ENCODE results near the gene CEP131.

The CEP131 gene

DNA sequence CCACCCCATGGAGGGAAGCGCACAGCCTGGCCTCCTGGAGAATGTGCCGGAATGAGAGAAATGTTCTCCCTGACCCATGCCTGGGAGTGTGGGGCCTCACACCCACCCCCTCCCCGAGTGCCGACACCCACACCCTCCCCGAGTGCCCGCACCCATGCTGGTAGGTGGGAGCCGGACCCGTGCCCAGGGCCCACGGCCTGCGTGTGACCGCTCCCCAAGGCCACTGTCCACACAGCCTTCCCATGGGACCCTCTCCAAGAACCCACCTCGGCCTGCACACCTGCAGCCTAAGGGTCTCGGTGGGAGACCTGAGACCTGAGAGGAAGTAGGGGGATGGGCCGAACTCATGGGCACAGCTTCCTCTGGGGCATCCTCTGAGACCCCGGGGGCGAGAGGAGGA lies 60.8 kb downstream of the CEP131 start:
- Histone ChIP-seq H3K79me1 (replicated peaks; ENCODE audit: low read length, poor library complexity, severe bottlenecking) (no peaks in the 10 kb centered on the region), H3K14ac (ENCODE audit: low read length in 2 of 2) (no peak overlapping the region), H2BK120ac (ENCODE audit: low read depth, low read length) (no peak overlapping the region), H3K4me2 (ENCODE audit: low read length, poor library complexity, severe bottlenecking) (no peak overlapping the region), H4K8ac (ENCODE audit: low read length) (no peak overlapping the region), H3K4ac (ENCODE audit: low read depth in 1 of 2, low read length in 2 of 2) (no peak overlapping the region), H3K18ac (ENCODE audit: low read depth in 1 of 2, low read length in 2 of 2) (no peak overlapping the region), H4K91ac (ENCODE audit: low read length) (no peak overlapping the region), H2BK12ac (ENCODE audit: low read length in 2 of 2) (no peak overlapping the region), H2AK5ac (ENCODE audit: low read length, severe bottlenecking) (no peak overlapping the region), H3K9me3 (ENCODE audit: control insufficient read depth, low read length) (no peaks in the 10 kb centered on the region), H3K4me1 (ENCODE audit: control insufficient read depth, insufficient read depth, low read depth, low read length) (peaks cover 8% of the 10 kb centered on the region), H2AFZ (ENCODE audit: low read depth, low read length) (no peak overlapping the region), H3K27me3 (ENCODE audit: control insufficient read depth in 1 of 2, insufficient read depth in 1 of 2, low read length in 2 of 2) (peaks cover 34 to 67% of the 10 kb centered on the region in 2 experiments), H3K9ac (ENCODE audit: low read length) (no peak overlapping the region), H2BK15ac (ENCODE audit: low read depth, poor library complexity, severe bottlenecking) (no peak overlapping the region), H3K4me3 (ENCODE audit: insufficient read depth in 1 of 2, low read depth in 1 of 2, low read length in 2 of 2) (no peak overlapping the region), H3K27ac (ENCODE audit: low read length, poor library complexity, severe bottlenecking) (no peak overlapping the region), H3K23ac (ENCODE audit: low read length in 2 of 2) (no peak overlapping the region), H2BK5ac (ENCODE audit: low read depth, low read length, poor library complexity, severe bottlenecking) (no peak overlapping the region), H3K36me3 (ENCODE audit: control insufficient read depth in 1 of 2, insufficient read depth in 2 of 2, low read depth in 1 of 2, low read length in 2 of 2) (no peaks in the 10 kb centered on the region)
- WGBS: 87% methylated on average over 15 of the region's 16 CpGs
- no peak for DNase-seq

DNA sequence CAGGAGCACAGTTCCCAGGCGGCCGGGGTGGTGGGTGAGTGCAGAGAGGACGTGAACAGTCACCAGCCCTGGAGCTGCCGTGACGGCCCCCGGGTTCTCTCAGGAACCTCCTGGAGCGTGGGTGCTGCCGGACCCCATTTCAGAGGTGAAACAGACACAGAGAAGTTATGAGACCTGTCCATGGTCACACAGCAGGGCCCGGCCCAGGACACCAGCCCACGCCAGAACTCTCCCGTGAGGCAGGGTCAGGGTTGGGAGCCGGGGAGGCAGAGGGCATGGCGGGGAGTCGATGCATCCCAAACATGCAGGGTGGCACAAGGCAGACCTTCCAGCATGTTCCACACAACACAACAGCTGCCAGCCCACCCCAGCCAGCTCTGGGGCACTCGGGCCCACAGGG lies 61.2 kb downstream of the CEP131 start:
- no peak overlapping the region for H2BK120ac ChIP-seq (ENCODE audit: low read depth, low read length)
- H3K27ac ChIP-seq (ENCODE audit: low read length, poor library complexity, severe bottlenecking): no peak overlapping the region
- H3K14ac ChIP-seq (ENCODE audit: low read length in 2 of 2): no peak overlapping the region
- H3K23ac ChIP-seq (ENCODE audit: low read length in 2 of 2): no peak overlapping the region
- no peak overlapping the region for H4K91ac ChIP-seq (ENCODE audit: low read length)
- H3K36me3 ChIP-seq (ENCODE audit: control insufficient read depth in 1 of 2, insufficient read depth in 2 of 2, low read depth in 1 of 2, low read length in 2 of 2): no peaks in the 10 kb centered on the region
- H2BK12ac ChIP-seq (ENCODE audit: low read length in 2 of 2): no peak overlapping the region
- no peak overlapping the region for H3K9ac ChIP-seq (ENCODE audit: low read length)
- H3K4me2 ChIP-seq (ENCODE audit: low read length, poor library complexity, severe bottlenecking): no peak overlapping the region
- WGBS: 91% methylated on average over 15 of the region's 15 CpGs
- H2BK5ac ChIP-seq (ENCODE audit: low read depth, low read length, poor library complexity, severe bottlenecking): no peak overlapping the region
- no peak overlapping the region for H2AFZ ChIP-seq (ENCODE audit: low read depth, low read length)
- H3K18ac ChIP-seq (ENCODE audit: low read depth in 1 of 2, low read length in 2 of 2): no peak overlapping the region
- H3K9me3 ChIP-seq (ENCODE audit: control insufficient read depth, low read length): no peaks in the 10 kb centered on the region
- H3K4me1 ChIP-seq (ENCODE audit: control insufficient read depth, insufficient read depth, low read depth, low read length): peaks cover 8% of the 10 kb centered on the region
- no peak overlapping the region for H2AK5ac ChIP-seq (ENCODE audit: low read length, severe bottlenecking)
- H3K4ac ChIP-seq (ENCODE audit: low read depth in 1 of 2, low read length in 2 of 2): no peak overlapping the region
- H4K8ac ChIP-seq (ENCODE audit: low read length): no peak overlapping the region
- H3K79me1 ChIP-seq (replicated peaks; ENCODE audit: low read length, poor library complexity, severe bottlenecking): no peaks in the 10 kb centered on the region
- H3K27me3 ChIP-seq (ENCODE audit: control insufficient read depth in 1 of 2, insufficient read depth in 1 of 2, low read length in 2 of 2): peaks cover 30 to 63% of the 10 kb centered on the region in 2 experiments
- H3K4me3 ChIP-seq (ENCODE audit: insufficient read depth in 1 of 2, low read depth in 1 of 2, low read length in 2 of 2): no peak overlapping the region
- no peak overlapping the region for H2BK15ac ChIP-seq (ENCODE audit: low read depth, poor library complexity, severe bottlenecking)
- DNase-seq: no peak

GRCh38 chr17:81160747-81161453 lies 61.9 kb downstream of the CEP131 start:
- Histone ChIP-seq H4K91ac (ENCODE audit: low read length) (no peak overlapping the region), H3K23ac (ENCODE audit: low read length in 2 of 2) (no peak overlapping the region), H3K79me1 (replicated peaks; ENCODE audit: low read length, poor library complexity, severe bottlenecking) (no peaks in the 10 kb centered on the region), H4K8ac (ENCODE audit: low read length) (no peak overlapping the region), H3K4ac (ENCODE audit: low read depth in 1 of 2, low read length in 2 of 2) (peak overlapping the region in 1 of 2 experiments; percentile 64), H2AFZ (ENCODE audit: low read depth, low read length) (no peak overlapping the region), H3K18ac (ENCODE audit: low read depth in 1 of 2, low read length in 2 of 2) (no peak overlapping the region), H3K36me3 (ENCODE audit: control insufficient read depth in 1 of 2, insufficient read depth in 2 of 2, low read depth in 1 of 2, low read length in 2 of 2) (no peaks in the 10 kb centered on the region), H3K9ac (ENCODE audit: low read length) (no peak overlapping the region), H3K27ac (ENCODE audit: low read length, poor library complexity, severe bottlenecking) (no peak overlapping the region), H2BK12ac (ENCODE audit: low read length in 2 of 2) (no peak overlapping the region), H2BK15ac (ENCODE audit: low read depth, poor library complexity, severe bottlenecking) (no peak overlapping the region), H3K4me2 (ENCODE audit: low read length, poor library complexity, severe bottlenecking) (no peak overlapping the region), H3K4me3 (ENCODE audit: insufficient read depth in 1 of 2, low read depth in 1 of 2, low read length in 2 of 2) (no peak overlapping the region), H3K14ac (ENCODE audit: low read length in 2 of 2) (no peak overlapping the region), H2BK5ac (ENCODE audit: low read depth, low read length, poor library complexity, severe bottlenecking) (no peak overlapping the region), H2AK5ac (ENCODE audit: low read length, severe bottlenecking) (no peak overlapping the region), H3K4me1 (ENCODE audit: control insufficient read depth, insufficient read depth, low read depth, low read length) (peaks cover 7% of the 10 kb centered on the region), H3K27me3 (ENCODE audit: control insufficient read depth in 1 of 2, insufficient read depth in 1 of 2, low read length in 2 of 2) (peaks cover 28 to 61% of the 10 kb centered on the region in 2 experiments), H3K9me3 (ENCODE audit: control insufficient read depth, low read length) (no peaks in the 10 kb centered on the region), H2BK120ac (ENCODE audit: low read depth, low read length) (no peak overlapping the region)
- DNase-seq: no peak
- 87% methylated on average over 32 of the region's 32 CpGs for WGBS

GRCh38 chr17:81160306-81160705 lies 62.5 kb downstream of the CEP131 start:
- Histone ChIP-seq H2BK120ac (ENCODE audit: low read depth, low read length) (no peak overlapping the region), H2AFZ (ENCODE audit: low read depth, low read length) (no peak overlapping the region), H2BK12ac (ENCODE audit: low read length in 2 of 2) (no peak overlapping the region), H3K27me3 (ENCODE audit: control insufficient read depth in 1 of 2, insufficient read depth in 1 of 2, low read length in 2 of 2) (peaks cover 25 to 57% of the 10 kb centered on the region in 2 experiments), H3K18ac (ENCODE audit: low read depth in 1 of 2, low read length in 2 of 2) (no peak overlapping the region), H3K36me3 (ENCODE audit: control insufficient read depth in 1 of 2, insufficient read depth in 2 of 2, low read depth in 1 of 2, low read length in 2 of 2) (no peaks in the 10 kb centered on the region), H3K4ac (ENCODE audit: low read depth in 1 of 2, low read length in 2 of 2) (no peak overlapping the region), H4K8ac (ENCODE audit: low read length) (no peak overlapping the region), H3K14ac (ENCODE audit: low read length in 2 of 2) (no peak overlapping the region), H3K4me3 (ENCODE audit: insufficient read depth in 1 of 2, low read depth in 1 of 2, low read length in 2 of 2) (no peak overlapping the region), H2AK5ac (ENCODE audit: low read length, severe bottlenecking) (no peak overlapping the region), H3K79me1 (replicated peaks; ENCODE audit: low read length, poor library complexity, severe bottlenecking) (no peaks in the 10 kb centered on the region), H2BK5ac (ENCODE audit: low read depth, low read length, poor library complexity, severe bottlenecking) (no peak overlapping the region), H3K9me3 (ENCODE audit: control insufficient read depth, low read length) (no peaks in the 10 kb centered on the region), H3K4me1 (ENCODE audit: control insufficient read depth, insufficient read depth, low read depth, low read length) (peaks cover 3% of the 10 kb centered on the region), H2BK15ac (ENCODE audit: low read depth, poor library complexity, severe bottlenecking) (peak overlapping the region; percentile 18), H3K9ac (ENCODE audit: low read length) (no peak overlapping the region), H3K27ac (ENCODE audit: low read length, poor library complexity, severe bottlenecking) (no peak overlapping the region), H3K23ac (ENCODE audit: low read length in 2 of 2) (no peak overlapping the region), H3K4me2 (ENCODE audit: low read length, poor library complexity, severe bottlenecking) (no peak overlapping the region), H4K91ac (ENCODE audit: low read length) (no peak overlapping the region)
- DNase-seq: no peak
- WGBS: 84% methylated on average over 28 of the region's 28 CpGs
